ENCODE data around the gene BMP5. TPM values are rescaled to one million over a fixed set of nuclear protein-coding genes. Genes with fewer than 3 reads are reported as not detected.

The BMP5 gene
- total and polyA plus RNA-seq, 2 donors (not counting 3 experiments of a cell fraction or from before 2014, with no cell fraction given) = not detected

DNA sequence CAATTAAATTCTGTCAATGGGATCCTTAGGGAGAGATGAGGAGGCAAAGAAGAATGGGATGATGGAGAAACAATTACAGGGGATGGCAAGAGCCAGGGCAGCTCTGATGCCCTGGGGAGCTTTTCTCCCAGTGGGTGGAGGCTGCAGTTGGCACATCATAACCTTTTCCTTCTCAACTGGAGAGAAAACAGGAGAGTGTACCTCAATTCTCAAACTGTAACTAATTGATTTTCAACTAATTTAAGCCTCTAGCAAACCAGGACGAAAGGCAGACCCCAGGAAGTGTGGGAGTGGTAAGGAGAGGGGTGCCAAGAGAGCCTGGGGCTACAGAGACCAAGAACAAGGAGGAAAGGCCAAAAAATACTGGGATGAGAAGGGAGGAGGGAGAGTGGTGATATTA lies 5.7 kb downstream of the BMP5 start:
- Histone ChIP-seq H3K9me3 (replicated peaks; ENCODE audit: control insufficient read depth, insufficient read depth, low read length) (no peaks in the 10 kb centered on the region), H3K36me3 (ENCODE audit: control insufficient read depth in 2 of 2, extremely low read depth in 1 of 2, insufficient read depth in 2 of 2, low read length in 2 of 2) (no peaks in the 10 kb centered on the region), H3K79me2 (ENCODE audit: control insufficient read depth, insufficient read depth, low read length) (no peaks in the 10 kb centered on the region), H3K27me3 (ENCODE audit: control insufficient read depth in 2 of 2, insufficient read depth in 2 of 2, low read length in 2 of 2) (no peaks in the 10 kb centered on the region), H3K27ac (ENCODE audit: insufficient read depth, low read depth, low read length) (no peak overlapping the region), H3K4me3 (replicated peaks in 1 of 3; ENCODE audit: insufficient read depth in 1 of 3, low read depth in 1 of 3, low read length in 3 of 3) (no peak overlapping the region), H4K20me1 (replicated peaks; ENCODE audit: control insufficient read depth, extremely low read depth, insufficient read depth, low read length) (no peaks in the 10 kb centered on the region), H2AFZ (ENCODE audit: low read depth, low read length) (no peak overlapping the region), H3K4me1 (ENCODE audit: control insufficient read depth, extremely low read depth, insufficient read depth, low read length) (no peaks in the 10 kb centered on the region), H3K9me1 (replicated peaks; ENCODE audit: control insufficient read depth, extremely low read depth, insufficient read depth, low read length) (no peaks in the 10 kb centered on the region), H3K4me2 (ENCODE audit: insufficient read depth, low read length) (no peak overlapping the region), H3K9ac (replicated peaks; ENCODE audit: extremely low read depth, insufficient read depth, low read length) (no peak overlapping the region)
- no peak for DNase-seq (ENCODE audit: low read depth, low spot score)
- ChIA-PET POLR2A (no interaction called here), CTCF (interaction anchor here (1.0 to 1.1 kb wide), 4 partner anchors 14 to 252 kb away, joined by 3 read pairs; no protein-coding TSS in a partner anchor)
- intact Hi-C loops (cut with micrococcal nuclease) = no loop called here
- BruUV-seq (replicated peaks) = no TSS peak
- TF ChIP-seq POLR2A (IDR thresholded peaks at IDR 0.05; ENCODE audit: low read depth, low read length) (no peak), POLR2AphosphoS5 (IDR thresholded peaks at IDR 0.05; ENCODE audit: insufficient read depth, low read depth, low read length) (no peak), JUN (IDR thresholded peaks at IDR 0.05; ENCODE audit: borderline replicate concordance, insufficient read depth, insufficient read length, low read depth) (no peak), GATA2 (IDR thresholded peaks at IDR 0.05; ENCODE audit: insufficient read depth, insufficient read length, low read depth, low read length) (no peak), EZH2 (IDR thresholded peaks at IDR 0.05; ENCODE audit: borderline replicate concordance, low read depth, low read length, severe bottlenecking) (no peak), FOS (IDR thresholded peaks at IDR 0.05; ENCODE audit: borderline replicate concordance, insufficient read depth, low read length) (no peak), MYC (IDR thresholded peaks at IDR 0.05; ENCODE audit: low read depth, low read length) (no peak), MAX (IDR thresholded peaks at IDR 0.05; ENCODE audit: insufficient read depth, insufficient read length) (no peak)
- TF ChIP-seq, protein P1, sequence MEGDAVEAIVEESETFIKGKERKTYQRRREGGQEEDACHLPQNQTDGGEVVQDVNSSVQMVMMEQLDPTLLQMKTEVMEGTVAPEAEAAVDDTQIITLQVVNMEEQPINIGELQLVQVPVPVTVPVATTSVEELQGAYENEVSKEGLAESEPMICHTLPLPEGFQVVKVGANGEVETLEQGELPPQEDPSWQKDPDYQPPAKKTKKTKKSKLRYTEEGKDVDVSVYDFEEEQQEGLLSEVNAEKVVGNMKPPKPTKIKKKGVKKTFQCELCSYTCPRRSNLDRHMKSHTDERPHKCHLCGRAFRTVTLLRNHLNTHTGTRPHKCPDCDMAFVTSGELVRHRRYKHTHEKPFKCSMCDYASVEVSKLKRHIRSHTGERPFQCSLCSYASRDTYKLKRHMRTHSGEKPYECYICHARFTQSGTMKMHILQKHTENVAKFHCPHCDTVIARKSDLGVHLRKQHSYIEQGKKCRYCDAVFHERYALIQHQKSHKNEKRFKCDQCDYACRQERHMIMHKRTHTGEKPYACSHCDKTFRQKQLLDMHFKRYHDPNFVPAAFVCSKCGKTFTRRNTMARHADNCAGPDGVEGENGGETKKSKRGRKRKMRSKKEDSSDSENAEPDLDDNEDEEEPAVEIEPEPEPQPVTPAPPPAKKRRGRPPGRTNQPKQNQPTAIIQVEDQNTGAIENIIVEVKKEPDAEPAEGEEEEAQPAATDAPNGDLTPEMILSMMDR (IDR thresholded peaks at IDR 0.05; ENCODE audit: extremely low read depth in 1 of 2, insufficient read depth in 1 of 2, low read depth in 1 of 2, low read length in 2 of 2) = no peak
- FAIRE-seq = no peak
- dilution Hi-C loops (cut with MboI; ENCODE audit: extremely low pct_ligation_motif_present, low sequenced_read_pairs) = no loop called here

All from endothelial cell of umbilical vein (primary cell).